ENCODE results near the gene SNAP25.

Gene SNAP25

GRCh38 chr20:10332656-10333415, 114.2 kb downstream of the SNAP25 start:
- Histone ChIP-seq H3K4me3 (replicated peaks; ENCODE audit: insufficient read depth, low read length) (no peak overlapping the region), H3K27ac (replicated peaks) (no peak overlapping the region), H3K27me3 (ENCODE audit: insufficient read depth, poor library complexity, severe bottlenecking) (no peaks in the 10 kb centered on the region)
- TF ChIP-seq POLR2AphosphoS5 (IDR thresholded peaks at IDR 0.05; ENCODE audit: low read depth) (no peak), SPI1 (IDR thresholded peaks at IDR 0.05; ENCODE audit: borderline replicate concordance, low read depth) (no peak), GABPA (IDR thresholded peaks at IDR 0.05; ENCODE audit: low read depth) (no peak)
- TF ChIP-seq, protein P1, sequence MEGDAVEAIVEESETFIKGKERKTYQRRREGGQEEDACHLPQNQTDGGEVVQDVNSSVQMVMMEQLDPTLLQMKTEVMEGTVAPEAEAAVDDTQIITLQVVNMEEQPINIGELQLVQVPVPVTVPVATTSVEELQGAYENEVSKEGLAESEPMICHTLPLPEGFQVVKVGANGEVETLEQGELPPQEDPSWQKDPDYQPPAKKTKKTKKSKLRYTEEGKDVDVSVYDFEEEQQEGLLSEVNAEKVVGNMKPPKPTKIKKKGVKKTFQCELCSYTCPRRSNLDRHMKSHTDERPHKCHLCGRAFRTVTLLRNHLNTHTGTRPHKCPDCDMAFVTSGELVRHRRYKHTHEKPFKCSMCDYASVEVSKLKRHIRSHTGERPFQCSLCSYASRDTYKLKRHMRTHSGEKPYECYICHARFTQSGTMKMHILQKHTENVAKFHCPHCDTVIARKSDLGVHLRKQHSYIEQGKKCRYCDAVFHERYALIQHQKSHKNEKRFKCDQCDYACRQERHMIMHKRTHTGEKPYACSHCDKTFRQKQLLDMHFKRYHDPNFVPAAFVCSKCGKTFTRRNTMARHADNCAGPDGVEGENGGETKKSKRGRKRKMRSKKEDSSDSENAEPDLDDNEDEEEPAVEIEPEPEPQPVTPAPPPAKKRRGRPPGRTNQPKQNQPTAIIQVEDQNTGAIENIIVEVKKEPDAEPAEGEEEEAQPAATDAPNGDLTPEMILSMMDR (IDR thresholded peaks at IDR 0.05; ENCODE audit: insufficient read depth, low read length) = no peak
- TF ChIP-seq, protein P2, sequence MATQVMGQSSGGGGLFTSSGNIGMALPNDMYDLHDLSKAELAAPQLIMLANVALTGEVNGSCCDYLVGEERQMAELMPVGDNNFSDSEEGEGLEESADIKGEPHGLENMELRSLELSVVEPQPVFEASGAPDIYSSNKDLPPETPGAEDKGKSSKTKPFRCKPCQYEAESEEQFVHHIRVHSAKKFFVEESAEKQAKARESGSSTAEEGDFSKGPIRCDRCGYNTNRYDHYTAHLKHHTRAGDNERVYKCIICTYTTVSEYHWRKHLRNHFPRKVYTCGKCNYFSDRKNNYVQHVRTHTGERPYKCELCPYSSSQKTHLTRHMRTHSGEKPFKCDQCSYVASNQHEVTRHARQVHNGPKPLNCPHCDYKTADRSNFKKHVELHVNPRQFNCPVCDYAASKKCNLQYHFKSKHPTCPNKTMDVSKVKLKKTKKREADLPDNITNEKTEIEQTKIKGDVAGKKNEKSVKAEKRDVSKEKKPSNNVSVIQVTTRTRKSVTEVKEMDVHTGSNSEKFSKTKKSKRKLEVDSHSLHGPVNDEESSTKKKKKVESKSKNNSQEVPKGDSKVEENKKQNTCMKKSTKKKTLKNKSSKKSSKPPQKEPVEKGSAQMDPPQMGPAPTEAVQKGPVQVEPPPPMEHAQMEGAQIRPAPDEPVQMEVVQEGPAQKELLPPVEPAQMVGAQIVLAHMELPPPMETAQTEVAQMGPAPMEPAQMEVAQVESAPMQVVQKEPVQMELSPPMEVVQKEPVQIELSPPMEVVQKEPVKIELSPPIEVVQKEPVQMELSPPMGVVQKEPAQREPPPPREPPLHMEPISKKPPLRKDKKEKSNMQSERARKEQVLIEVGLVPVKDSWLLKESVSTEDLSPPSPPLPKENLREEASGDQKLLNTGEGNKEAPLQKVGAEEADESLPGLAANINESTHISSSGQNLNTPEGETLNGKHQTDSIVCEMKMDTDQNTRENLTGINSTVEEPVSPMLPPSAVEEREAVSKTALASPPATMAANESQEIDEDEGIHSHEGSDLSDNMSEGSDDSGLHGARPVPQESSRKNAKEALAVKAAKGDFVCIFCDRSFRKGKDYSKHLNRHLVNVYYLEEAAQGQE (IDR thresholded peaks at IDR 0.05; ENCODE audit: insufficient replicate concordance, low read depth) = no peak
- no peak for DNase-seq (ENCODE audit: low read depth in 1 of 2, low spot score in 1 of 2)

- no peaks in the 10 kb centered on the region for H3K27me3 ChIP-seq (ENCODE audit: insufficient read depth, poor library complexity, severe bottlenecking)
- DNase-seq (ENCODE audit: low read depth in 1 of 2, low spot score in 1 of 2) = no peak
- TF ChIP-seq, protein P1 (IDR thresholded peaks at IDR 0.05; ENCODE audit: insufficient read depth, low read length) = no peak
- TF ChIP-seq GABPA (IDR thresholded peaks at IDR 0.05; ENCODE audit: low read depth) = no peak
- no peak overlapping the region for H3K27ac ChIP-seq (replicated peaks)
- no peak overlapping the region for H3K4me3 ChIP-seq (replicated peaks; ENCODE audit: insufficient read depth, low read length)
Measured at GRCh38 chr20:10336959-10337729, 118.5 kb downstream of the SNAP25 start.

- Histone ChIP-seq H3K27ac (replicated peaks) (no peak overlapping the region), H3K4me3 (replicated peaks; ENCODE audit: insufficient read depth, low read length) (no peak overlapping the region), H3K27me3 (ENCODE audit: insufficient read depth, poor library complexity, severe bottlenecking) (no peaks in the 10 kb centered on the region)
- DNase-seq (ENCODE audit: low read depth in 1 of 2, low spot score in 1 of 2) = no peak
- TF ChIP-seq GABPA (IDR thresholded peaks at IDR 0.05; ENCODE audit: low read depth) (no peak), POLR2AphosphoS5 (IDR thresholded peaks at IDR 0.05; ENCODE audit: low read depth) (no peak)
- TF ChIP-seq, protein P2 (IDR thresholded peaks at IDR 0.05; ENCODE audit: insufficient replicate concordance, low read depth) = no peak
Measured at GRCh38 chr20:10338426-10339180, 120.0 kb downstream of the SNAP25 start.

DNA sequence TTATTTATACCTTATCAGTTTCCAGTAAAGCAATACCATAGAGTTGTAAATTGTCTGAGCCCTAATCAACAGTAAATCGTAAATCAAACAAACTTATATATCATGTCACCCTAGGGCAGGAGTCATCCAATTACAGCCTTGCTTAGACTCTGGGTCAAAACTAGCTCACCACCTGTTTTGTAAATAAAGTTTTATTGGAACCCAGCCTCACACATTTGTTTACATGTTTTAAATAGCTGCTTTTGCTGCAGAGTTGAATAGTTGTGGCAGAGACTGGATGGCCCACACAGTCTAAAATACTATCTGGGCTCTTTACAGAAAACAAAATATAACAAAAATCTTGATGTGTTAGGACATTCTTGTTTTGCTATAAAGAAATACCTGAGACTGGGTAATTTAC, 121.0 kb downstream of the SNAP25 start:
- H3K4me3 ChIP-seq (replicated peaks; ENCODE audit: insufficient read depth, low read length) = no peak overlapping the region

More for the DNA sequence above, 121.0 kb downstream of the SNAP25 start:
- TF ChIP-seq POLR2AphosphoS5 (IDR thresholded peaks at IDR 0.05; ENCODE audit: low read depth) = no peak
- TF ChIP-seq, protein P1 (IDR thresholded peaks at IDR 0.05; ENCODE audit: insufficient read depth, low read length) = no peak
- TF ChIP-seq GABPA (IDR thresholded peaks at IDR 0.05; ENCODE audit: low read depth) = no peak
- TF ChIP-seq, protein P2 (IDR thresholded peaks at IDR 0.05; ENCODE audit: insufficient replicate concordance, low read depth) = no peak
- TF ChIP-seq SPI1 (IDR thresholded peaks at IDR 0.05; ENCODE audit: borderline replicate concordance, low read depth) = no peak
- no peak for DNase-seq (ENCODE audit: low read depth in 1 of 2, low spot score in 1 of 2)
- no peaks in the 10 kb centered on the region for H3K27me3 ChIP-seq (ENCODE audit: insufficient read depth, poor library complexity, severe bottlenecking)
- no peak overlapping the region for H3K27ac ChIP-seq (replicated peaks)

Measured in HL-60 (cell line).